ENCODE results near the gene PSD.

GRCh38 chr10:102384606-102385429 lies 33.8 kb downstream of the PSD start:
- TF ChIP-seq POLR2A (IDR thresholded peaks at IDR 0.05), result no peak
- TF ChIP-seq CTCF (IDR thresholded peaks at IDR 0.05), result no peak
- TF ChIP-seq EP300 (IDR thresholded peaks at IDR 0.05), result peak in 1 of 4 donors; percentile 40
- TF ChIP-seq POLR2AphosphoS5 (IDR thresholded peaks at IDR 0.05), result no peak
